ENCODE results near the gene MYO7A.
"Not testable (repeated sequence)": the region's sequence is repeated elsewhere in the genome, so short reads cannot be mapped to it uniquely, and the experiment has no call there.

Gene MYO7A

DNA sequence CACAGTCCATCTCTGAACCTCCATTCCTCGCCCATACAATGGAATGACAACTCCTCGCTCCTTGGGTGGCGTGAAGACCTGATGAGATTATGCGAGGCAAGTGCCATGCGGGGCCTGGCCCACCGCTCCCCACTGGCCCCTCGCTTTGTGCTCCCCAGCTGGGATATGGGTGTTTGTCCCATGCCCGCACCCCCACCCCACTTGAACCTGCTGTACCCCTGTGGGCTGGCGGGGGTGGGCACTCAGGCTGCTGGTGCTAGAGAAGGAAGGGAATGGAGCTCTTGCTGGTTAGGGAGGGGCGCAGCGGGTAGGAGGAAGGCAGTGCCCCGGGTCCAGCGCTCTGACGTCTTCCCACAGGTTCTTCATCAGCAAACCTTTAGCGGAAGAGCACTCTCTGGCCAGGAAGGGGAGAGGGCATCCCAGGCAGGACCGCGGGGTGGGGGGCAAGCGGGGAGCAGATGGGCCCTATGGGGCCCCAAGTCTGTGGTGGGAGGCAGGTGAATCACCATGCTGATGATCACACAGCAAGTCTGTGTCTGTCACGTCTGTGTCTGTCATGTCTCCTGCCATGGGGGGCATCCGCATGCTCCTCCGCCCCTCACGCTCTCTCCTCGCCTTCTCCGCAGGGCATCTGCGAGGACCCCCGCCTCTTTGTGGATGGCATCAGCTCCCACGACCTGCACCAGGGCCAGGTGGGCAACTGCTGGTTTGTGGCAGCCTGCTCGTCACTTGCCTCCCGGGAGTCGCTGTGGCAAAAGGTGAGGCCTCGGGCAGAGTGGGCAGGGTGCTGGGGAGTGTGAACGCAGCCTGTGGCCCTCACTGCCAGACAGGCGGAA lies 34.8 kb upstream of the MYO7A start:
- DNase-seq, result no peak

DNA sequence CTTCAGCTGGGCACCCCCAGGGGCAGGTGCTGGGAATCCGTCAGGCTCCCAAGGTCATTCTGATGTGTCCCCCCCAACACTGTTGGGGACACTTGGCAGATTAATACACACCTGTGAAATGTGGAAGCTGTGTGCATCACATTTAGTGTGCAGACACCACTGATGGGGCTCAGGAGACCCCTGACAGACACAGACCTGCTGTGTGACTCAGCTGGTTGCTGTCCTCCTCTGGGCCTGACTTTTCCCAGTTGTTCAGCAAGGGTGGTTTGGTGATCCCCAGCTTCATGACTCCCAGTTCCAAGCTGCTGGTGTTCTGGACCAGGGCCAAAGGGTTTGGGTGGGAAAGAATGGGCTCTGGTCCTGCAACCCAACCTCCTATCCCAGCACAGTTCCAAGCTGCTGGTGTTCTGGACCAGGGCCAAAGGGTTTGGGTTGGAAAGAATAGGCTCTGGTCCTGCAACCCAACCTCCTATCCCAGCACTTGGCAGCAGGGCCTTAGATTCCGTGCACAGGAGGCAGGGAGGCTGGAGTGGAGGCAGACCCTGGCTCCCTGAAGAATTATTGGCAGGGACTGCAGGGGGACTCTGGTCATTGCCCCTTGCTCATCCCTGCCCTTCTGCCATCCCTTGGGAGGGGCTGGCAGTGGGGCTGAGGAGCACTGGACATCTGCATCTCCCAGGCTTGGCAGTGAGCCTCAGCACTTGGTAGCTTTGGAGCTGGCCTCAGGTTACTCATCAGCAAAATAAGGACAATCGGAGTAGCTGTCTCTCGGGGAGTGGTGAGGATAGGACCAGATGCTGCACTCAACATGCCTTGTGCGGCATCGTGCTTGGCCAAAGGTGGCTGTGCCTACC lies 33.8 kb upstream of the MYO7A start:
- DNase-seq, result no peak

DNA sequence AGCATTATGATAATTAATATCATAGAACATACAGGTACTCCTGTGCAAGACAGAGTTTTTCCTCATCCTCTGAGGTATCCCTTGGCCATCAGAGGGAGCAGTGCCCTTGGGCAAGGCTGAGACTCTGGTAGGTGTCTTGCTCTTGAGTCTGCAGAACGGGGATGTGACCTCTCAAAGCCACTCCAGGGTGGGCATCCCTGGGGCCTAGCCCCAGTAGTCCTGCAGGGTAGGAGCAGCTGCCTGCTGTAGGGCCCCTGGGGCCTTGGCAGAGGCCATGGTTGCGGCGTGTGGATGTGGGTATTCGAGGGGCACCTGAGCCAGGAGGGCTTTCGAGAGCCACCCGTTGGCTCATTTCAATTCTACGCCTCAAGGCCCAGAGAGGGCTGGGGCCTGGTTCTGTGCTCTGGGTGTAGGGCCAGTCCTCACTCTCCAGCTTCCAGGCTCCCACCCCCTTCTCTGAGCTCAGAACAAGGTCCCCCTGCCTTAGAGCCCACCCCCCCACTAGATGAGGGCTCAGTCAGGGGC lies 33.1 kb upstream of the MYO7A start:
- no peak for DNase-seq

DNA sequence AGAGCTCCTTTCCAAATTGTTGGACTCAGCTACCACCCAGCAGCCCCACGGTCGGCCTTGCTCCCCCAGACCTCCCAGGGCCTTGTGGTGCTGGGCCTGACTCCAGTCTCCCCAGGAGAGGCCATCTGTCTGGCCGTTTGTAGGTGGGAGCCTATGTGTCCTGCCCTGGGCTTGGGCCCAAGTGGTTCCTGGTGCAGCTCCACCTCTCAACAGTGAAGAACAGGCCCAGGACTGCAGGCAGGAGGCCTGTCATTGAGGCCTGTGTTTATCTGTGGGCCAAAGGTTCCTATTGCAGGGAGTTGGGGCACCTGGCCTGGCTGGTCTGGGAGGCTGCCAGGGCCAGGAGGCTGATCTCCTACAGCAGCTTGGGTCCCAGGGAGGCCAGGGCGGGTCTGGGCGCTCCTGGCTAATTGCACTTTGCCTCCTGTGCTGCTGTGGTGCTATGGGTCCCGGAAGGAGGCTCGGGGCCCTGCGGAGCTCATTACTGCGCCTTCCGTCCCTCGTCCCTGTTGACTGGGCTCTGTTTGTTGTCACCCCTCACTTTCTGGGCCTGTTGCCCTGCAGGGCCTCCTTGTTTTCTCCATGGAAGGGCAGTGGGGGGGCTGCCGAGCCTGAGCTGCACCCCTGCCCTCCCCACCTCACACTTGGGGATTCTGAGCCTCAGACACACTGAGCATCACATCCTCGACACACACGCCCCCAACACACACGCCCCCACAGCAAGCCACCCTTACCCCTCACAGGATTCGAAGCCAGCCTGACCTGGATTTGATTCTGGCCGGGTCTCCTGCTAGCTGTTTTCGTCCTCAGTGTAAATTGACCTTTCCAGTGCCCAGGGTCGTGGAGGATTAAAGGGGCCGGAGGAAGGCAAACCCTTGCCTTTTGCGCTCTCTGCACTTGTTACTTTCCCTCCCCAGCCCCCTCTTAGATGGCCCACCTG lies 32.2 kb upstream of the MYO7A start:
- no peak for DNase-seq

DNA sequence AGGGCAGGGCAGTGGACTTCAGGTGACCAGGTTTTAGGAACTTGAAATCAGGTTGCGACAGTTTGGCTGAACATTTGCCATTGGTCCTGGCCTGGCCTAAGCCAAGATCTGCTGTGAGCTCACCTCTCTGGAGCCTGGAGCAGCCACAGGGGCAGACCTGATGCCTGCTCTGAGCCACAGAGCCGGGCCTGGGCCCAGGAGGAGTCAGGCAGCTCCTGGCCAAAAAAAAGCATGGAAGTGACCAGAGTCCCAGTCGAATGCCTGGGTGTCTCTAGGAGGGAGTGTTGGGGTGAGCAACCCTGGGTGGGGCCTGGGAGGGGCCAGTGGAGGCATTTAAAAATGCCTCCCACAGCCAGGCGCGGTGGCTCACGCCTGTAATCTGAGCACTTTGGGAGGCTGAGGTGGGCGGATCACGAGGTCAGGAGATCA lies 31.4 kb upstream of the MYO7A start:
- no peak for DNase-seq

DNA sequence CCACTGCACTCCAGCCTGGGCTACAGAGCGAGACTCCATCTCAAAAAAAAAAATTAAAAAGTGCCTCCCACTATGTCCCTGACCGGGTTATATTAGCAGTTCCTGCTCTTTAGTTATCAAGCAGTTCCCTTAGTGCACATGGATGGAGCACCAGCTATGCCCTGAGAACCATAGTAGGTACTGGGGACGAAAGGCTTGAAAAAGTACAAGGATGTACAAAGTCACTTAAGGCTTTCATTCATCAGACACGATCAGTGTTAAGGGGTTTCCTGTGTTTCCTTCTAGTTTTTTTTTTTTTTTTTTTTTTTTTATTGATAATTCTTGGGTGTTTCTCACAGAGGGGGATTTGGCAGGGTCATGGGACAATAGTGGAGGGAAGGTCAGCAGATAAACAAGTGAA lies 30.9 kb upstream of the MYO7A start:
- not testable (repeated sequence) for DNase-seq

DNA sequence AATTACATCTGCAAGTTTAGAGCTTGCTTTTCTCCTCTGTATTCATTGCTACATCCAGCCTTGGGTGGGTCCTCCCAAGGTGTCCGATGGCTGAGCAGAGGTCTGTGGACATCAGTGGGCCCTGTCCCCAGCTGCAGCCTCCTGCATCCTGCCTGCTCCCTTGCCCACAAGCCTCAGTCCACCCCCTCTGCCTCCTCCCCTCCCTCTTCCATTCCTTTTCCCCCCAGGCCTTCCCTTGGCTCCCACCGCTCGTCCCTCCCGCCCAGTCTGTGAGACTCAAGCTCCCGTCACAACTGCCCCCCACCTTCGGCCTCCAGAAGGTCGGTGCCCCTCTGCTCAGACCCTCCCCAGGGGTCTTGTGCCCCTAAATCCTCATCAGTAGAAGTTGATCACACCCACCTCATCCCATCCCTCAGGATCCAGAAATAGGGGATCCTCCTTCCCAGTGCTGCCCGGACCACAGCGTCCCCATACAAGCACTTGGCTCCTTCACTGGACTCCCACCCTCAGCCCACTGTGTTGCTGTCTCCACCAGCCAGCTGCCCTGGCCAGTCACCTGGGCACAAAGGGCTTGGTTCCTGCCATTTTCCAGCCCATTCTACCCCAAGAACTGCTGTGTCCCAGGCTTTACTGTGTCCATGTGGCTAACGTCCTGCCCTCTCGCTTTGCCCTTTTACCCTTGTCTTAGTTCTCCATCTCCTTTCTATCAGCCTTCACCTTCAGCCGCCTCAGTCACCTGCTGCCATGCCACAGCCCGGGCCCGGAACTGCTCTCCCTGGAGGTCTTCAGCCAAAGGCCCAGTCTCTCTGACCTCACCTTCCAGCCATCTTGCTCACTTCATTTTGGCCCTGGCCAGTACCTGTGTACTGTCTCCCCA lies 27.6 kb upstream of the MYO7A start:
- DNase-seq, result no peak

DNA sequence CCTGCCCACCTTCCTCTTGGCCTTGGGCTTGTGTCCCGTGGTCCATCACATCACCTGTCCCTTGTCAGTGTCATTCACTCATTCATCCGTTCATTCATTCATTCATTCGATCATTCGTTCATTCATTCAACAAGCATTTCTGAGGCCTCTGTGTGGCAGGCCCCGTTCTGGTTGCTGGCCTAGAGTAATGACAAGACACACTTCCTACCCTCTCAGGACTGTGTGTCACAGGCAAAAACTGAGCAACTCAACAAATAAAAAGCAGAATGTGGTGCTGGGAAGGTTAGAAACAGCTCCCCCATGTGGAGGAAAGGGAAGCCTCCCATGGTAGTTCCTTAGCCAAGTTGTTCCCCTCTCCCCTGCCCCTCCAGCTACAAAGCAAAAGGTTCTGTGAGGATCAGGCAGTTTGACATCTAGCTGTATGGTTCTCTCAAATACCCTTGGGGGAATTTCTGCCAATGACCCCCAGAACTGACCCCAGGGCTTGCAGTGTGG lies 27.0 kb upstream of the MYO7A start:
- DNase-seq, result no peak

DNA sequence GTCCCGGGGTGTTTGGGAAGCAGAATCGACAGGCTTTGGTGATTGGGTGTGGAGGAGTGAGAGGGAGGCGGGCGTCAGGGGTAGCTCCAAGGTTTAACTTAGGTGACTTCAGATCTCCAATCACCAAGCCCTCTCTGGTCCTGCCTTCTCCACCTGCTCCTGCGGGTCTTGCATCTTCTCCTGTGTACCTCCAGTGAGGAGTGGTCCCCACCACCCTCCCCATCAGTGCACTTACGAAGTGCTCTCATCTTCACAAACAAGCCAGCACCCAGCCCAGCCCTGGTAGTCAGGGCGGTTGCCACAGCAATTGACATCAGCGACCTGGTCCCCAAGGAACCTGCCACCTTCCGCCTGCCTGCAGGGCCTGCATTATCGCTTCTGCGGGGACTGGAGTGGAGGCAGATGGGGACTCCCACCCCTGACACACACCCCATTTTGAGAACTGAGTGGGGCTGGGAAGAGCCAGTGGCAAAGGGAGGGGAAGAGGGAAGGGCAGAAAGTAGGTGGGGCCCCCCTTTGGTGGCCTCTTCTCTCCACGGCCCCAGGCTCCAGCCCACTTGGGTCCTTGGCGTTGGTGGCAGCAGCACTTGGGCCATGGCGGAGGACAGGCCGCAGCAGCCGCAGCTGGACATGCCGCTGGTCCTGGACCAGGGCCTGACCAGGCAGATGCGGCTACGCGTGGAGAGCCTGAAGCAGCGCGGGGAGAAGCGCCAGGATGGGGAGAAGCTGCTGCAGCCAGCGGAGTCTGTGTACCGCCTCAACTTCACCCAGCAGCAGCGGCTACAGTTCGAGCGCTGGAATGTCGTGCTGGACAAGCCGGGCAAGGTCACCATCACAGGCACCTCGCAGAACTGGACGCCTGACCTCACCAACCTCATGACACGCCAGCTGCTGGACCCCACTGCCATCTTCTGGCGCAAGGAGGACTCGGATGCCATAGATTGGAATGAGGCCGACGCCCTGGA lies 25.5 kb upstream of the MYO7A start, which contains the start of gene OMP:
Gene OMP (plus strand): TSS at position 595 of the 965 bp plus-strand sequence. CDS start 0 bp downstream, at position 595.
- no peak for DNase-seq

DNA sequence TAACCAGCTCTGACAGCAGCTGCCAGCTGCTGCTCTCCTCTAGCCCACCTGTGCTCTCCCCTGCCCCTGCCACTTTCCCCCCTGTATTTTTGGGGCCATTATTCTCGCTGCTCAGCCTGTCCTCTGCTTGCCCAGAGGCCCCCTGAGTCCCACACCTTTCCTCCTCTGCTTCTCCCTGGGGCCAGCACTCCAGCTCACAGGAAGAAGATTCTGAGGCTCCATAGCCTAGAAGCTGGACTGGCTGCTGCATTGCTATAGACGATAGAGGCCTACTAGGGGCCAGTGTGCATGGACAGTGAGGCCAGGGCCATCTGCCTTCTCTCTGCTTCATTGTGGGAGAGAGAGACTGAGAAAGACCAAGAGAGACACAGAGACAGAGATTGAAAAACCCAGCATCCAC lies 24.7 kb upstream of the MYO7A start:
- no peak for DNase-seq

DNA sequence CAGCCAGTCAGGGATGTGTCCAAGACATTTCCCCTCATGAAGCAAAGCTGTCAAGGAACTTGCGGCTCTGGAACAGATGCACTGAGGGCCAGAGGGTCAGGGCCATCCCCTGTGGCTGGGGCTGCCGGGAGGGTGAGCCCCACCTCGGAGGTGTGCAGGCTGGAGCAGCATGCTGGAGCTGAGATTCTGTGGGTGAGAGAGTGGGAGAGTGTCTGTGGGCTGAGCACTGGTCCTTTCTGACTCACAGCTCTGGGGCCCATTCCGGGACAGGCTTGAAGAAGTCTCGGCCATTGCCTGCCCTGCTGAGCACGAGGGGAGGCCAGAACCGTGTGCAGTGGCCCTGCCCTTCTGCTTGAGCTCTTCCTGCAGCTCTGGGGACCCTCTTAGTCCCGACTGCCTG lies 23.3 kb upstream of the MYO7A start:
- DNase-seq, result no peak

DNA sequence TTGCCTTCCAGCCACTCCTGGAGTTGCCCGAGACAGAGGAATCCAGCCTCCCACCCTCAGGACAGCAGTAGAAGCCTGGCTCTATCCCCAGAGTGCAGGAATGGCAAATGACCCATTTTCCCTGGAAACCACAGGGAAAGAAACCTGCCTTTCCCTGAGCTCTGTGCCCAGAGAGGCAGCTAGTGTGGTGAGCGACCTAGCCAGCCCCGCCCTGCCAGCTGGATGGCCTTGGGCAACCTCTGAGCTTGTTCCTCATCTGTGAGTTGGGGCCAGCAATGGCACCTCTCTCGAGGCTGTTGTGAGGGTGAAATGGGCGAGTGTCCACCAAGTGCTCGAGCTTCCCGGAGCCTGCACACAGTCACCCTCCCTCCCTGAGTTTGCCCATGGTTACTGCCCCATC lies 21.7 kb upstream of the MYO7A start:
- no peak for DNase-seq

DNA sequence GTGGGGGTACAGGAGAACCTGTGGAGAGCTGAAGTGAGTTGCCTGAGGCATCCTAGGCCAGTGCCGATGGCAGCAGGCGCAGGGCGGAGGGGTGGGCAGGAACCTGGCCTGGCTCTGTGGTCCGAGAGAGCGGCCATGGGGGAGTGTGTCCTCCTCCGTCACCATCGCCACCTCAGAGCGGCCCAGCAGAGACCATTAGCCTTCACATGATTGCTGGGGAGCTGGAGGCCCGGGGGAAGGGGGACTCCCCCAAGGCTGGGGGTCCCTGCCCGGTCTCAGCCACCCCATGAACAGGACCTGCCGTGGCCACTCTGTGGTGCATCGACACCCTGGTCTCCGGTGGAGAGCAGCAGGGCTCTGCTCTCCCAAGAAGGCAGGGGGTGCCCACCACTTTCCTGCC lies 21.3 kb upstream of the MYO7A start:
- DNase-seq, result no peak

DNA sequence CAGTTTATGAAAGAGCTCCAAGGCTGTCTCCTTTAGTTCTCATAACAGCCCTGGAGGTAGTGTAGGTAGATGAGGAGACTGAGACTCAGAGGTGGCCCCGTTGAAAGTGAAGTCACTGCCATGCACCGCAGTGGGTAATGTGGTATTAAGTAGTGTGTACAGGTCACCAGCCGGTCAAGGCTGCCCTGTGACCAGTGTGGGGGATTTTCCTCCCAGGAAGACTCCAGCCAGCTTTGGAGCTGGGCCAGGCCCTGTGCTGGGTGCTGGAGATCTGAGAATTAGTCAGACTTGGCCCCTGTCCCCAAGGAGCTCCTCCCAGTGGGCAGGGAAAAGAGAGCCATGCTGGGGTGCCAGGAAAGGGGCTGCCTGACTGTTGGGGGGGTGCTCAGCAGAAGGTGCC lies 20.1 kb upstream of the MYO7A start:
- DNase-seq, result no peak

DNA sequence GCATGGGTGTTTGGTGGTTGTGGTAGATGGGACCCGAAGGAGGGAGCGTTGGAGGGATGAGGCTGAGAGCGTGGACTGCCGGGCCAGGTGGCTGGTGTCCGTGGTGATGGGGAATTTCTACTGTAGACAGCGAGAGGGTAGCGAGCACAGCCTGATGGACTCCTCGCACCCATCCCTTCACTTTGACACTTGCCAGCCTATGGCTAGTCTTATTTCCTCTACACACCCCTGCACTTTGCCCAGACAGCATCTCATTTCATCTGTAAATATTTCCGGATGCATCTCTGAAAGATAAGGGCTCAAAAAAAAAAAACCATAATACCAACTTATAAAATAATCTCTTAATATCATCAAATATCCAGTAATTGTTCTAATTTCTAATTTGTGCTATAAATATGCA lies 19.6 kb upstream of the MYO7A start:
- DNase-seq, result no peak

DNA sequence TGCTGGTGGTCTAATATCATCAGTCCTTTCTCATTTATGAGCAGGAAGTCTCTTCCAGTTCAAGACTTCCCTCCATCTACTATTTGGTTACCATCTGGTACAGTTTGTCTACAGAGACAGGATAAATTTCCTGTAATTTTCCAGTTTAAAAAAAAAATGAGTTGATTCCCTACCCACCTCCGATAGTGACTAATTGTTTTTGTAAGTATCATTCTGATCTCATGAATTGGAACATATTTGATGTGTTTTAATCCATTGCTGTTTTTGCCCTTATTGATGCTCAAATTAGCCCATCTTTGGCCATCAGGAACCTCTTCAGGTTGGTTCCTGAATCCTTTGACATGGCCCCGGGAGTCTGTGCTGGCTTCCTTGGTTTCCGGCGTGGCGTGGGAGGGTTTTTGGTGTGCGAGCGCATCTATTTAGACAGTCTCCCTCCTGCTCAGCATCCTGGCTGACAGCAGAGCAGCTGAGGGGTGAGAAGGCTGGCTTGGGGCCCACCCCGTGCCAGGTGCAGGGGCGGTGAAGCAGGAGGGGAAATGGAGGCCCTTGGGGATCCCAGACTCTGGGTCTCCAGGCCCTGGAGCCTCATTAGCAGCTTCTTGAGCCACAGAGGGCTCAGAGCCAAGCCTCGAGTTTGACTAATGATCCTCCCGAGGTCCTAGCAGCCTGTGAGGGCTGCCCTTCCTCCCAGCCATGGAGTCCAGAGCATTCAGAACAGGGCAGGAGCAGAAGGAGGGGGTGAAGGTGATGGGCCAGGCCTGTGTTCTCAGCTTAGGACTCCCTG lies 18.6 kb upstream of the MYO7A start:
- DNase-seq, result no peak

DNA sequence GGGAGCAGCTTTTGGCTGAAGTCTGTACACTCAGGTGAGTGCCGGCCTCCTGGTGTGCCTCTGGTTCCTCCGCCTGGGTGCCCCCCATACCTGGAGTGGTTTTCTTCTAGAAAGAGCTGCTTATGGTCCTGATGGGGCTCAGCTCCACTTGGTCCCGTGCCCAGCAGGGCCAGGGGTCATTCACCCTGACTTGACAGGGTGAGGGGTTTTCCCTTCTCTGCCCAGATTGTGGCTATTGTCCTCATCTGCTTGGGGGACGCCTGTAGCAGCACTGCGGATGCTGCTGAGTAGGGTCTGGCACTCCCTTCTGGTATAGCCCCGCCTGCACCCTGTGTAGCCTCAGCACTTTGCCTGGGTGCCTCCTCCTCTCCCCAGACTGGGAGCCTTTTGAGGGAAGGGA lies 17.2 kb upstream of the MYO7A start:
- DNase-seq, result no peak

DNA sequence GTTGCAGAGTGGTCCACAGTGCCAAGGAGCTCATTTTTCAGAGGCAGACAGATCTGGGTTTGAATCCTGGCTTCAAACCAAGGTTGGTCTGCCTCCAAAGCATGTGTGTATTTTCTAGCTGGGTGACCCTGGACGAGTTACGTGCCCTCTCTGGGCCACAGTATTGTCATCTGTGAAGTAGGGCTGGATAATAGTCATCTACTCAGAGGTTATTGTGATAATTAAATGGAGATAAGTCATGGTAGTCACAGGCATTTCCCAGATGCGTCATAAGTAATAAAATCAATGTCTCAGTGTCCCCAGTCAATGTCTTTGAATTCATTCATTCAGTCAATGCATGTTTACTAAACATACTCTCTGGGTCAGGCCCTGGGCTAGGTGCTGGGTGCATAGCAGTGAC lies 16.8 kb upstream of the MYO7A start:
- DNase-seq, result no peak

DNA sequence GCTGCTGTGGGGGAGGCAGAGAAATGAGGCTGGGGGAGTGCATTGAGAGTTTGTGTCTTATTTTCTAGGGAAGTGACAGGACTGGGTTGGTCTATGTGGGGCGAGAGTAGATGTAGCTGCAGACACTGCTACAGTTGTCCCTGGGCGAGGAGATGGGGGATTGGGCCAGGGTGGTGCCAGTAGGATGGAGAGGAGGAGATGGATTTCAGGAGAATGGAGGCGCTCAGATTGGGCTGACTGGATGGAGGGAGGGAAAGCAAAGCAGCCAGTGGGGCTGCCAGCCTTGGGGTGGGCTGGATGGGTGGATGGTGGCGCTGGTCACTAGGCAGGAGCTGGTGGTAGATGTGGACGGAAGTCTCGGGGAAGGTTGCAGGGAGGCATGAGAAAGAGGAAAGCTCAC lies 16.1 kb upstream of the MYO7A start:
- no peak for DNase-seq

Measured in retina (tissue), 1 donor.